ENCODE data around the gene ZBTB42. TPM values are rescaled to one million over a fixed set of nuclear protein-coding genes. Genes with fewer than 3 reads are reported as not detected.

Gene ZBTB42
- total RNA-seq, 1 experiment from 2014 or later: 6.1 TPM

GRCh38 chr14:104789752-104790743 lies 10.9 kb upstream of the ZBTB42 start:
- no CpG with 5 or more reads among the region's 31 CpGs for WGBS (ENCODE audit: extremely low coverage, insufficient read length, low lambda C conversion rate)
- TF ChIP-seq CTCF (conservative IDR thresholded peaks at IDR 0.05): no peak
- no peak overlapping the region for H3K4me2 ChIP-seq (ENCODE audit: insufficient read depth, insufficient read length, low read length)
- no peaks in the 10 kb centered on the region for H3K4me1 ChIP-seq (ENCODE audit: insufficient read depth, low read length)
- no peak overlapping the region for H3K14ac ChIP-seq (ENCODE audit: insufficient read depth, low read length)
- H4K8ac ChIP-seq (replicated peaks; ENCODE audit: insufficient read length, low read depth, low read length): no peak overlapping the region
- no peak overlapping the region for H4K91ac ChIP-seq (ENCODE audit: insufficient read length, low read depth, low read length)
- Mint-ChIP-seq H3K4me3 (no peak overlapping the region), H3K4me1 (peaks cover 12 to 21% of the 10 kb centered on the region in 2 experiments), H3K9me3 (no peaks in the 10 kb centered on the region), H3K36me3 (ENCODE audit: insufficient read depth in 1 of 3, low read depth in 3 of 3) (peaks cover 6 to 19% (median 16%) of the 10 kb centered on the region in 3 experiments; a peak in 6 of 7 replicates), H3K27me3 (ENCODE audit: low read depth) (no peaks in the 10 kb centered on the region), H3K27ac (no peak overlapping the region; a peak in 1 of 7 replicates)
- H3K18ac ChIP-seq (ENCODE audit: insufficient read length, low read depth, low read length): no peak overlapping the region
- H3K23ac ChIP-seq (ENCODE audit: insufficient read length, low read depth, low read length): no peak overlapping the region
- no peaks in the 10 kb centered on the region for H3K27me3 ChIP-seq (ENCODE audit: insufficient read depth, low read length)
- H2BK5ac ChIP-seq (ENCODE audit: insufficient read length, low read length): no peak overlapping the region
- no peaks in the 10 kb centered on the region for H4K20me1 ChIP-seq (ENCODE audit: control insufficient read depth, insufficient read depth, insufficient read length)
- H3T11ph ChIP-seq (ENCODE audit: low read length): no peak overlapping the region
- H3K4ac ChIP-seq (ENCODE audit: low read depth, low read length): no peak overlapping the region
- no peaks in the 10 kb centered on the region; the same call in 1 of the 2 replicates for H3K79me2 ChIP-seq (ENCODE audit: insufficient read depth, low read length)
- no peak overlapping the region for H3K27ac ChIP-seq (ENCODE audit: insufficient read length, low read depth, low read length)
- peaks cover 3% of the 10 kb centered on the region for H3K79me1 ChIP-seq (ENCODE audit: insufficient read depth, low read depth, low read length, poor library complexity, severe bottlenecking)
- no peaks in the 10 kb centered on the region for H3K9me3 ChIP-seq (ENCODE audit: control insufficient read depth, low read depth, low read length)
- no peak overlapping the region for H3K9ac ChIP-seq (ENCODE audit: extremely low read depth, insufficient read length, low read length)
- H3K56ac ChIP-seq (ENCODE audit: insufficient read length, low read depth, low read length): no peak overlapping the region
- no peak overlapping the region for H2BK20ac ChIP-seq (ENCODE audit: low read depth, low read length, poor library complexity, severe bottlenecking)
- no peak for DNase-seq
- H4K5ac ChIP-seq (ENCODE audit: insufficient read length, low read depth, low read length): no peak overlapping the region
- H2BK12ac ChIP-seq (ENCODE audit: insufficient read length, low read depth, low read length): no peak overlapping the region
- H2BK120ac ChIP-seq (ENCODE audit: low read depth, low read length, poor library complexity, severe bottlenecking): no peak overlapping the region
- H2AK5ac ChIP-seq (ENCODE audit: insufficient read length, low read length): no peak overlapping the region
- no peak overlapping the region for H2AFZ ChIP-seq (ENCODE audit: low read length)
- no peak overlapping the region for H2BK15ac ChIP-seq (ENCODE audit: low read depth, low read length)
- peaks cover 8% of the 10 kb centered on the region for H3K23me2 ChIP-seq (ENCODE audit: insufficient read length, low read depth, low read length, poor library complexity, severe bottlenecking)
